Hematopoietic multipotent progenitor cell treated with erythropoietin and hydrocortisone succinate and interleukin-3 and kit ligand, for 8 days (in vitro differentiated cells): ENCODE measurements around the gene ERICH6B.
A peak's percentile ranks its signal among the peaks of the same experiment; 100 is the strongest.

ENCODE experiments used
- DNase-seq: peaks from one replicate; pipeline ENCODE4 v3.0.0-alpha.2; 2015

ERICH6B gene

GRCh38 chr13:45598597-45598996 lies 16.9 kb downstream of the ERICH6B start:
- no peak for DNase-seq

DNA sequence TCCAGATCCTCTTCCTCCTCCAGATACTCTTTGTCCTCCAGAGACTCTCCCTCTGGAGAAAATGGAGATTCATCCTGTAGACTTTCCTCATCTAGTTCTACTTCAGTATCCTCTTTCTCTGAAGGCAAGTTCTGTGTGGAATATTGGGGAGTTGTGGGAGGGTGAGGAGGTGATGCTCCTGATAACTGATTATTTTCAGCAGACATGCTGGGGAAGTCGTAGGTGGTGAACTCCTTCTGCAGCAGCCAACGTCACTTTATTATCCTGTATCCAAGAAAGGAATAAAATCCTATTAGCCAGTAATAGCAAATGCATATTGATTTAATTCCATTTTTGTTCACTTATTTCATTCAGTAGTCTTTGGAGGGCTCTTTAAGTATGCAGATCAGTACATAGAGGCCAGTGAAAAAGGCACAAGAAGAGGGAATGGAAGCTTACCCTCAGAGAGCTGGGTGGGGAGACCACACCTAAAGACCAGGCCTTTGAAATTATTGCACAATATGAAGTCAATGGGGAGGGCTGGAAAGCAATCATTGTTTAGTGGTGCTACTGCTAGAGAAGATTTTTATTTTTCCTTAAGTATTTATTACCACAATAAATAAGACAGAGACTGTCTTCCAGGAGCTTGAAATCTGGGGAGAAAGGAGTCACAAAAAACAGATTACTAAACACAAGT lies 18.6 kb downstream of the ERICH6B start:
- no peak for DNase-seq

DNA sequence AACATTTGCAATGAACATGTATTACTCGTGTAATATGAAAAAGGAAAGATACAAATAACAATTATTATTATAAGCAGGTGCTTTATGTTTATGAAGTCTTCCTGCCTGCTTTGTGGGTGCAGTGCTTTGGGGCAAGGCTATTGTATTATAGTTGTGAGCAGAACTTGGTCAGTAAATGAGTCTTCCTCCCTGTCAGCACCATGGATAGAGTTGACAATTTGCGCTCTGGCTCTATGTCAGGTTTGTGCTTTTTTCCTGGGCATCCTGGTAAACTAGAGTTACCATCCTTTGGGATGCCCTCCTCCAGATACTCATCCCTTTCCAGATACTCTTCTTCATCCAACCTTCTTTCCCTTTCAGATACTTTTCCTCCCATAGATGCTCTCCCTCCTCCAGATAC lies 19.6 kb downstream of the ERICH6B start:
- no peak for DNase-seq

GRCh38 chr13:45594764-45595163 lies 20.8 kb downstream of the ERICH6B start:
- DNase-seq = no peak

DNA sequence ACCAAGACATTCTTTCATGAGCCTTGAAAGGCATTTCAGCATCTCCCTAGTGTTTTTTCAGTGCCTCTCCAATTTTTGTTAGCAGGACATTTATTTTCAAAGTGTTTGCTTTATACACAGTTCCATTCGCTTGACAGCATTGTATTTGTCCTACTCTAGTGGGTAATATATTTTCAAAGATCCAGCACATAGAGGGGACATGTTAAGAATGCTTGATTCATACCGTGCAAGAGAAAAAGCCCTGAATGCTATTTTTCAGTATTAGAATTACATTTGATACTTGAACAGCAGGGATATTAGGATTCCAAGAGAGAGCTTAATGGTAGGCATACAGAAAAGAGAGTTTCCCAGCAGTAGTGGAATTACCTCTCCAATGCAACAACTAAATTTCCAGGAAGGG lies 21.3 kb downstream of the ERICH6B start:
- DNase-seq = no peak

DNA sequence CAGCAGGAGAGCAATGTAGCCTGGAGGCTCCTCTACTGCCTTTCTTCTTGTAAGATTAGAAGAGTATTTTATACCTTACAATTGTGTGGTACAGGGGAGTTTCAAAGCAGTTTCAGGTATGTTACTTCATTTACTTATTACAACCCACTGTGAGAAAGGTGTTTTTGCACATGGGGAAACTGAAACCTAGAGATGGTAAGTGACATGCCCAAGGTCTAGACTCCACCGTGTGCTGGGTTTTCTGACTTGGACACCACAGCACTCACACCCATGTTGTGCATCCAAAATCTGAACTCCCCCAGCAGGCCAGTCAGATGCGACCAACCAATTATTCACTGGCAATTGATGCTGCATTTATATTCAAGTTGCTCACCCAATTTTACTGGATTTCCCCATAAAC lies 22.8 kb downstream of the ERICH6B start:
- DNase-seq = no peak

GRCh38 chr13:45590066-45590465 lies 25.5 kb downstream of the ERICH6B start:
- DNase-seq = no peak

- DNase-seq = no peak
These were observed 27.6 kb downstream of the ERICH6B start for GRCh38 chr13:45587897-45588296.

- no peak for DNase-seq
These were observed 30.7 kb downstream of the ERICH6B start for GRCh38 chr13:45584816-45585215.

- no peak for DNase-seq
These were observed 33.0 kb downstream of the ERICH6B start for GRCh38 chr13:45582408-45583076.

DNA sequence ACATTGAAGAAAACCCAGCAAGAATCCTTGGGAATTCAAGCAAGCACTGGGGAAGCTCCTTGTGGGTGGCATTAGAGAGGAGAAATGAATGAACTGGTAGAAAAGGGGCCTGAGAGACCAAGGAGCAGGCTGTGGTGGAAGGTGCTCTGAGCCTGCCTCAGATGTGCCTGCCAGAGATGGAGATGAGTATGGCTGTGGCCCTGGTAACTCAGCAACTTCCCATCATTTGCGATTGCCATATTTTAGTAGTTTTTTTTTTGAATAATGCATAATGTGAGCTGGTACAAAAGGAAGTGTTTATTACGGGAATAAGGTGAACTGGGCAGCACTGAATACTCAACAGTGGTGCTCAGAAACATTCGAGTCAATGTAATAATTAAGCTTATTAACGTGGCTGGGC lies 39.1 kb downstream of the ERICH6B start:
- no peak for DNase-seq

DNA sequence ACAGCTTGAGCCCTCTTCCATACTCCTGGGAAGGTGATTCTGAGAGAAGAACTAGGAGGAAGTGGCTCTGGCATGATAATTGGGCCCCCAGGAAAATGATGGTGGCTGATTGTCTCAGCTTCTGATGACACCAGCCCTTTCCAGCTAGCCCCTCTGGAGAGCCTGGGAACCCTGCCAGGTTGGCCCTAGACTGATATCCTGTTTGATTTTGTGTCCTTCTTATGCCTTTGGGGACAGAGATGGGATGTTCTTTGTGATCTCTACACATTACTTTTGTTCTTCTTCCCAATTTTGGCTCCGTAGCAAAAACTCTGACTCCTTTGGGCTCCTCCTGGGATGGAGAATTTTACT lies 39.7 kb downstream of the ERICH6B start:
- no peak for DNase-seq

GRCh38 chr13:45575146-45575829 lies 40.3 kb downstream of the ERICH6B start:
- no peak for DNase-seq

DNA sequence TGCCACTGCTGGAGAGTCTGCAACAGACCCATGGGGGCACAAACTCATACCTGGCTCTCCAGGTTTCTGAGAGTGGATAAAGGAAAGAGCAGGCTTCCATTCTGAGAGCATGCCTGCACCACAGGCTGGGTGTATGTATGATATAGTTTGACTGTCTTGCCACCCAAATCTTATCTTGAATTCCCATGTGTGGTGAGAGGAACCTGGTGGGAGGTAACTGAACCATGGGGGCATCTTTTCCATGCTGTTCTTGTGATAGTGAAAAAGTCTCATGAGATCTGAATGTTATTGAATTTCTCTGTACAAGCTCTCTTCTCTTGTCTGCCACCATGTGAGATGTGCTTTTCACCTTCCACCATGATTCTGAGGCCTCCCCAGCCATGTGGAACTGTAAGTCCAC lies 50.2 kb downstream of the ERICH6B start:
- DNase-seq = peak; percentile 74

- DNase-seq = peak; percentile 35
These were observed 51.3 kb downstream of the ERICH6B start for GRCh38 chr13:45564133-45564776.

DNA sequence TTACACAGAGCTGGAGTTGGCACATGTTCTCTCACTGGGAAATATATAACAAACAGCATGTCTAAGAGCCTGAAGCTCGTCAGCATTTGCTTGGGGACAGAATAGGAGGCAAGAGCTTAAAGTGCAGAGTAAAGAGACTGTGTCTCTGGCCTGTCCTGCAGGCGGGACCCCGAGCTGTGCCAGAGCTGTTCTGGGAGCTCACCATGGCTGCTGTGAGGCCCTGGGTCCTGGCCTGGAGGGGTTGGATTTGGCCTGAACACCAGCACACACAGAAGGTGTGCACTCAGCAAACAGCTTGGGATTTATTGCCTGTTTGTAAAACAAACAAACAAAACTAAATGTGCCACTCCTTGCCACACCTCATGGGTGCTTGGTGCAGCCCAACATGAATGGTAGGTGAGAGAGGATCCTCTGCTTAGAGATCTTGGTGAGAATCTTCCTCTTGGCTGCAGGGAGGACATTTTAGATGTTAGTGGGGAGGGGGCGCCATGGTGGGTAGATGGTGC lies 60.9 kb downstream of the ERICH6B start:
- DNase-seq = no peak

- no peak for DNase-seq
These were observed 67.3 kb downstream of the ERICH6B start for GRCh38 chr13:45548281-45548680.

- no peak for DNase-seq
These were observed 69.2 kb downstream of the ERICH6B start for GRCh38 chr13:45546410-45546765.

- no peak for DNase-seq
These were observed 69.7 kb downstream of the ERICH6B start for GRCh38 chr13:45545686-45546409.

DNA sequence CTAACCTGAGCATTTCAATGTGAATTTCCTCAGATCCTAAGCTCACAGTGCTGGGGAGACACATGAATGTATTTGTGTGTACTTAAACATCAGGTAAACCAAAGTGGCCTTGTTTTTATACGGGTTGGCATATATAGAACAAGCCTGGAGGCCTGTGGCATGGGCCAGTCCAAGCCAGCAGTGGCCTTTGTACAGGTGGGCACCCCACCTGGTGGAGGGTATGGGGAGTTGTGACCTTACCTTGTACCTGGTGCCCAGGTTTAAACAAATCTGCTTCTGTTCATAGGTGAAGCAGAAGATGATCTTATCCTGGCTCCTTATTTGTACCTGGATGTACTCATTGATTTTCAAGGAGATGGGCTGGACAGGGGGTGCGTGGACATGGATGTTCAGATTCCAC lies 71.0 kb downstream of the ERICH6B start:
- no peak for DNase-seq

DNA sequence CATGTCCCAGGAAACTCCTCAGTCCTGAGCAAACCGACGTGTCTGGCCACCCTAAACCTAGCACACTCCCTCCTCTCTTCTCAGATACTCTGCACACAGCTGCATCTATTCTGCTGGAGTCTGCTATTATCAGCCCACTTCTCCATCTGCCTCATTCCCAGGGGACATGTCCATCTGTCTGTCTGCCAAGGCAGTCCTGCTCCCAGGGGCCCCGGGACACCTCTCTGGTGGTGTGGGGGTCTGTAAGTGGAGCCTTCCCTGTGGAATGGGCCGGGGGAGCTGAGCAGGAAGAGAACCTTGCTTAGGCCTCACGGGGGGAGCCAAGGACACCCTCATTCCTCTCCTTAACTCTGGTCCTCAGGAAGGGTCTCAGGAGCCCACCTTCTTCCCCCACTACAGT lies 72.7 kb downstream of the ERICH6B start:
- DNase-seq = no peak

- no peak for DNase-seq
These were observed 73.1 kb downstream of the ERICH6B start for GRCh38 chr13:45542391-45542790.

DNA sequence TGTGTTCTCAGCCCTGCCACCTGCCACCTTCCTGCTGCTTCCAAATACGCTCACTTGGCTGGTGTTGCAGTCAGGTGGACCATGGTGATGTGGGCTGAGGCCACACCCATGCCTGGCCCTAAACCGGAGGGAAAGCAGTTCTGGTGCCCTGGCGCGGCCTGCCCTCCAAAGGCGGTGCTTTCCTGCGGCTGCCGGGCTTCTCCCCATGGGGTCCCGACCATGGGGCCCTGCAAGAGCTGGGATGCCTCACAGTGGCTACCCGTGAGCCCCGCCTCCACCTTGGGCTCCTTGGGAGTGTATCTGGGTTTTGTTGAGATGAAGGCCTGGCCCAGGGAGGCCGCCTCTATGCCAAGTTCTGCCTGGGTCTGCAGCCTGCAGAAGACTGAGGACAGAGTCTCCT lies 73.7 kb downstream of the ERICH6B start:
- DNase-seq = no peak
